H1 (cell line): ENCODE data around the gene NUP210. TPM values are rescaled to one million over a fixed set of nuclear protein-coding genes. Genes with fewer than 3 reads are reported as not detected.

ENCODE experiments used
- ATF3 ChIP-seq: IDR thresholded peaks from 2 replicates; pipeline ENCODE4 v1.6.1; 2011; ENCODE audit warnings: low read depth, mild to moderate bottlenecking, low read length; ENCODE audit not compliant: insufficient read depth
- EZH2 ChIP-seq: fragments of 200-600 bp; sonication (generic); IDR thresholded peaks from 2 replicates; pipeline ENCODE4 v1.7.1; 2012; ENCODE audit warnings: low read depth, mild to moderate bottlenecking, moderate library complexity, low read length, inconsistent platforms; ENCODE audit not compliant: severe bottlenecking
- RAD21 ChIP-seq, 2 experiments: IDR thresholded peaks in 1 of 2; conservative IDR thresholded peaks in 1 of 2; 2 replicates each; pipeline ENCODE4 v1.6.1; 2011; ENCODE audit warnings: low read depth in 2 of 2, low read length in 2 of 2, improper control_type of control experiment in 1 of 2, inconsistent platforms in 1 of 2, mild to moderate bottlenecking in 1 of 2, moderate library complexity in 1 of 2
- polyA plus RNA-seq, 7 experiments: library from polyadenylated mRNA; depleted of rRNA in 3 of 7; stranded (reverse) in 5 of 7; unstranded in 2 of 7; fragments of >200 nt in 5 of 7; fragments of 200-250 nt in 2 of 7; gene quantifications; 1 replicate in 5 of 7; 2 replicates in 1 of 7; 4 replicates in 1 of 7; pipeline versions ENCODE4 v1.2.1 to v1.2.3, GENCODE V29; 2011 to 2013; ENCODE audit warnings: missing spikeins in 2 of 7, mixed read lengths in 2 of 7
- total RNA-seq: library from RNA; stranded (reverse); fragmentation: NEBNext Ultra II Directional; extraction: Animal tissue kit (Norgen Biotek cat#: 25700); gene quantifications from 2 replicates; pipeline ENCODE4 v1.2.1, GENCODE V29; 2021

Gene NUP210
- total and polyA plus RNA-seq, 2 of the 8 experiments (the other 6 are each of a cell fraction or from before 2014, with no cell fraction given), result 51.0 to 53.7 TPM

- TF ChIP-seq ATF3 (no peak), EZH2 (no peak), RAD21 (IDR thresholded peaks at IDR 0.05 in 1 of 2, conservative IDR thresholded peaks at IDR 0.05 in 1 of 2; ENCODE audit: low read depth in 2 of 2, low read length in 2 of 2) (no peak)
These were observed 7.8 kb upstream of the NUP210 start (continued) for GRCh38 chr3:13427662-13428603.
